Vagina (tissue), 2 donors: ENCODE data around the gene NOP53.

Experiments used
- POLR2AphosphoS5 ChIP-seq, 2 donors: sonication (generic); formaldehyde crosslinking; IDR thresholded peaks; one replicate each; pipeline ENCODE4 v1.9.0; 2017; ENCODE audit warnings: antibody characterized with exemption in 2 of 2, mild to moderate bottlenecking in 2 of 2, low read depth in 1 of 2; ENCODE audit not compliant: insufficient read depth in 1 of 2
- TF ChIP-seq, protein P1 (sequence below), 3 experiments: fragments of 450-650 bp in 2 of 3; fragments of 200-600 bp in 1 of 3; sonication (generic) in 1 of 3; IDR thresholded peaks; one replicate each; pipeline ENCODE4 v1.5.1; 2017 to 2019; ENCODE audit warnings: antibody characterized with exemption in 3 of 3, mild to moderate bottlenecking in 2 of 3, moderate library complexity in 2 of 3

DNA sequence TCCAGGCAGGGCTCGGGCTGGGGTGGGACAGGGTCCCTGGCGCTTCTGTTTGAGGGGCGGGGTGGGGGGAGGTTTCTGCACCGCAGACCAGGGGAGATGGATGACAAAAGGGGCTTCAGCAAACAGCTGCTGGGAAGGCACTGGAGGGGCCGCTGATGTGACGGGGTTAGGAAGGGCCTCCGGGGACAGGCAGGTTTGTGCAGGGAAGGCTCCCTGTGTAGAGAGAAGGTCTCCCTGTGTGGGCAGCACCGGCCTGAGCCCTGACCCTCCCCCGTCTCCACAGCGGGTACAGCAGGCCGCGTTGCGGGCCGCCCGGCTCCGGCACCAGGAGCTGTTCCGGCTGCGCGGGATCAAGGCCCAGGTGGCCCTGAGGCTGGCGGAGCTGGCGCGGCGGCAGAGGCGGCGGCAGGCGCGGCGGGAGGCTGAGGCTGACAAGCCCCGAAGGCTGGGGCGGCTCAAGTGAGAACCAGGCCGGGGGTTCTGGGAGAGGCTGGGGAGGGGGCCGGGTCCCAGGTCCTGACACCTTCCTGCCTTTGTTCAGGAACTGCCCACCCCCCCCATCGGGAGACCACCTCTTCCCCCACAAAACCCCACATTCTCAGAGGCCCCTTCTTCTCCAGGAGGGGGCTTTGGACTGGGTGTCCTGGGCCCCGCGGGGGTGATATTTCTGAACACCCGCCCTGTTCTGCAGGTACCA lies 9.9 kb downstream of the NOP53 start:
- no peak for TF ChIP-seq POLR2AphosphoS5 (IDR thresholded peaks at IDR 0.05; ENCODE audit: insufficient read depth in 1 of 2, low read depth in 1 of 2)
- TF ChIP-seq, protein P1, sequence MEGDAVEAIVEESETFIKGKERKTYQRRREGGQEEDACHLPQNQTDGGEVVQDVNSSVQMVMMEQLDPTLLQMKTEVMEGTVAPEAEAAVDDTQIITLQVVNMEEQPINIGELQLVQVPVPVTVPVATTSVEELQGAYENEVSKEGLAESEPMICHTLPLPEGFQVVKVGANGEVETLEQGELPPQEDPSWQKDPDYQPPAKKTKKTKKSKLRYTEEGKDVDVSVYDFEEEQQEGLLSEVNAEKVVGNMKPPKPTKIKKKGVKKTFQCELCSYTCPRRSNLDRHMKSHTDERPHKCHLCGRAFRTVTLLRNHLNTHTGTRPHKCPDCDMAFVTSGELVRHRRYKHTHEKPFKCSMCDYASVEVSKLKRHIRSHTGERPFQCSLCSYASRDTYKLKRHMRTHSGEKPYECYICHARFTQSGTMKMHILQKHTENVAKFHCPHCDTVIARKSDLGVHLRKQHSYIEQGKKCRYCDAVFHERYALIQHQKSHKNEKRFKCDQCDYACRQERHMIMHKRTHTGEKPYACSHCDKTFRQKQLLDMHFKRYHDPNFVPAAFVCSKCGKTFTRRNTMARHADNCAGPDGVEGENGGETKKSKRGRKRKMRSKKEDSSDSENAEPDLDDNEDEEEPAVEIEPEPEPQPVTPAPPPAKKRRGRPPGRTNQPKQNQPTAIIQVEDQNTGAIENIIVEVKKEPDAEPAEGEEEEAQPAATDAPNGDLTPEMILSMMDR (IDR thresholded peaks at IDR 0.05) = no peak
